SK-N-SH (cell line): ENCODE data around the gene ITGAE. TPM values are rescaled to one million over a fixed set of nuclear protein-coding genes. Genes with fewer than 3 reads are reported as not detected.

Source experiments
- CTCF ChIA-PET: fragments of 300-600, 350-600 bp; formaldehyde crosslinking; extraction: SDS; loops from one replicate; lab custom pipeline; 2021; lab: Yijun Ruan, JAX
- POLR2A ChIA-PET: fragments of 350-600 bp; sonication (Branson Sonifier 250); formaldehyde crosslinking; extraction: SDS; loops from one replicate; lab custom pipeline; 2020; ENCODE audit warnings: antibody characterized with exemption, inconsistent platforms; lab: Yijun Ruan, JAX
- DNase-seq: peaks from one replicate; pipeline ENCODE4 v3.0.0; 2012
- H2AFZ ChIP-seq: fragments of 200-600 bp; sonication (generic); 2 replicates; pipeline ENCODE4 v1.8.1; 2016; ENCODE audit warnings: antibody characterized with exemption, mild to moderate bottlenecking, low read depth
- H3F3A ChIP-seq: fragments of 200-600 bp; sonication (generic); replicated peaks from 2 replicates; pipeline ENCODE3; 2016; ENCODE audit warnings: antibody characterized with exemption, mild to moderate bottlenecking; ENCODE audit not compliant: insufficient read depth
- H3K27ac ChIP-seq, 2 experiments: fragments of 200-500 bp in 1 of 2; fragments of 200-600 bp in 1 of 2; sonication (Bioruptor generic) in 1 of 2; sonication (generic), shearing (Covaris generic) in 1 of 2; 2 replicates each; pipeline versions ENCODE4 v1.5.1 to v1.6.1; 2014 to 2016; ENCODE audit warnings: low read depth in 2 of 2, inconsistent platforms in 1 of 2, low read length in 1 of 2, mild to moderate bottlenecking in 1 of 2, mixed read lengths in 1 of 2
- H3K27me3 ChIP-seq: fragments of 200-600 bp; sonication (generic), shearing (Covaris generic); 2 replicates; pipeline ENCODE4 v1.6.1; 2016; ENCODE audit warnings: mixed run types; ENCODE audit not compliant: insufficient read depth
- H3K36me3 ChIP-seq, 2 experiments: fragments of 200-500 bp in 1 of 2; fragments of 200-600 bp in 1 of 2; sonication (Bioruptor generic) in 1 of 2; sonication (generic) in 1 of 2; replicated peaks in 1 of 2; 2 replicates each; pipeline versions ENCODE3 to v1.5.1; 2014 to 2016; ENCODE audit warnings: low read length in 1 of 2, mild to moderate bottlenecking in 1 of 2; ENCODE audit not compliant: insufficient read depth in 2 of 2, control insufficient read depth in 1 of 2
- H3K4me1 ChIP-seq, 2 experiments: fragments of 200-500 bp in 1 of 2; fragments of 200-600 bp in 1 of 2; sonication (Bioruptor generic) in 1 of 2; sonication (generic), shearing (Covaris generic) in 1 of 2; 2 replicates each; pipeline versions ENCODE4 v1.5.1 to v1.6.1; 2014 to 2016; ENCODE audit warnings: low read depth in 1 of 2, low read length in 1 of 2, mixed run types in 1 of 2; ENCODE audit not compliant: insufficient read depth in 2 of 2, control insufficient read depth in 1 of 2
- H3K4me2 ChIP-seq: fragments of 200-600 bp; sonication (generic), shearing (Covaris generic); 2 replicates; pipeline ENCODE4 v1.6.1; 2017; ENCODE audit warnings: mixed run types
- H3K4me3 ChIP-seq, 2 experiments: fragments of 200-500 bp in 1 of 2; fragments of 200-600 bp in 1 of 2; sonication (Bioruptor generic) in 1 of 2; sonication (generic), shearing (Covaris generic) in 1 of 2; 2 replicates each; pipeline versions ENCODE4 v1.5.1 to v1.8.1; 2014 to 2016; ENCODE audit warnings: low read depth in 2 of 2, inconsistent platforms in 1 of 2, low read length in 1 of 2, mild to moderate bottlenecking in 1 of 2, mixed read lengths in 1 of 2, moderate library complexity in 1 of 2
- H3K79me2 ChIP-seq: fragments of 200-600 bp; sonication (generic); 2 replicates; pipeline ENCODE4 v1.8.1; 2017; ENCODE audit warnings: mild to moderate bottlenecking; ENCODE audit not compliant: insufficient read depth
- H3K9ac ChIP-seq: fragments of 200-600 bp; sonication (generic); 2 replicates; pipeline ENCODE4 v1.6.1; 2017; ENCODE audit warnings: mixed run types
- H3K9me2 ChIP-seq: fragments of 200-600 bp; sonication (generic); 2 replicates; pipeline ENCODE4 v1.6.1; 2017; ENCODE audit warnings: mixed run types
- H3K9me3 ChIP-seq: fragments of 200-600 bp; sonication (generic); 2 replicates; pipeline ENCODE4 v1.6.1; 2017; ENCODE audit warnings: mixed run types, mild to moderate bottlenecking, moderate library complexity
- H4K20me1 ChIP-seq: fragments of 200-600 bp; sonication (generic); 2 replicates; pipeline ENCODE4 v1.6.1; 2017; ENCODE audit warnings: mild to moderate bottlenecking, mixed run types; ENCODE audit not compliant: insufficient read depth
- ELF1 ChIP-seq: IDR thresholded peaks from 2 replicates; pipeline ENCODE4 v1.4.0; 2012
- FOXM1 ChIP-seq: IDR thresholded peaks from 2 replicates; pipeline ENCODE4 v1.4.0; 2012; ENCODE audit warnings: low read depth, mild to moderate bottlenecking
- MXI1 ChIP-seq: IDR thresholded peaks from 2 replicates; pipeline ENCODE4 v1.6.1; 2012; ENCODE audit warnings: mild to moderate bottlenecking, low read depth, low read length, improper control_type of control experiment
- NFIC ChIP-seq: IDR thresholded peaks from 2 replicates; pipeline ENCODE4 v1.4.0; 2012; ENCODE audit warnings: borderline replicate concordance
- NRF1 ChIP-seq: IDR thresholded peaks from 2 replicates; pipeline ENCODE4 v1.6.1; 2012; ENCODE audit warnings: low read depth, mild to moderate bottlenecking, low read length
- RXRA ChIP-seq: IDR thresholded peaks from 2 replicates; pipeline ENCODE4 v1.4.0; 2012; ENCODE audit warnings: low read depth, mild to moderate bottlenecking, borderline replicate concordance
- SIN3A ChIP-seq: IDR thresholded peaks from 2 replicates; pipeline ENCODE4 v1.6.1; 2012; ENCODE audit warnings: low read depth, mild to moderate bottlenecking, low read length, moderate library complexity, borderline replicate concordance
- TCF12 ChIP-seq: IDR thresholded peaks from 2 replicates; pipeline ENCODE4 v1.4.0; 2012
- TEAD4 ChIP-seq: IDR thresholded peaks from 2 replicates; pipeline ENCODE4 v1.4.0; 2012; ENCODE audit warnings: mild to moderate bottlenecking, borderline replicate concordance; ENCODE audit not compliant: insufficient read depth
- USF1 ChIP-seq: IDR thresholded peaks from 2 replicates; pipeline ENCODE4 v1.4.0; 2012; ENCODE audit warnings: low read depth, borderline replicate concordance
- YY1 ChIP-seq: IDR thresholded peaks from 2 replicates; pipeline ENCODE4 v1.4.0; 2012; ENCODE audit warnings: low read depth, mild to moderate bottlenecking
- WGBS: methylation state at CpG from one replicate; pipeline ENCODE4 v1.1.6; 2017; ENCODE audit warnings: low lambda C conversion rate; 5-methylcytosine and 5-hydroxymethylcytosine counted together
- polyA plus RNA-seq, 3 experiments: library from polyadenylated mRNA; depleted of rRNA; stranded (reverse); fragments of >200 nt; gene quantifications; 2 replicates each; pipeline ENCODE4 v1.2.3, GENCODE V29; 2012
- TF ChIP-seq, protein P1 (sequence below): IDR thresholded peaks from 2 replicates; pipeline ENCODE4; 2012
- TF ChIP-seq, protein P2 (sequence below): fragments of 150-350 bp; IDR thresholded peaks from 2 replicates; pipeline ENCODE4 v1.6.1; 2017; ENCODE audit warnings: antibody characterized with exemption, low read length, low read depth, borderline replicate concordance

ITGAE gene
- polyA plus RNA-seq, 1 of the 3 experiments (the other 2 are of a cell fraction): 56.7 TPM

DNA sequence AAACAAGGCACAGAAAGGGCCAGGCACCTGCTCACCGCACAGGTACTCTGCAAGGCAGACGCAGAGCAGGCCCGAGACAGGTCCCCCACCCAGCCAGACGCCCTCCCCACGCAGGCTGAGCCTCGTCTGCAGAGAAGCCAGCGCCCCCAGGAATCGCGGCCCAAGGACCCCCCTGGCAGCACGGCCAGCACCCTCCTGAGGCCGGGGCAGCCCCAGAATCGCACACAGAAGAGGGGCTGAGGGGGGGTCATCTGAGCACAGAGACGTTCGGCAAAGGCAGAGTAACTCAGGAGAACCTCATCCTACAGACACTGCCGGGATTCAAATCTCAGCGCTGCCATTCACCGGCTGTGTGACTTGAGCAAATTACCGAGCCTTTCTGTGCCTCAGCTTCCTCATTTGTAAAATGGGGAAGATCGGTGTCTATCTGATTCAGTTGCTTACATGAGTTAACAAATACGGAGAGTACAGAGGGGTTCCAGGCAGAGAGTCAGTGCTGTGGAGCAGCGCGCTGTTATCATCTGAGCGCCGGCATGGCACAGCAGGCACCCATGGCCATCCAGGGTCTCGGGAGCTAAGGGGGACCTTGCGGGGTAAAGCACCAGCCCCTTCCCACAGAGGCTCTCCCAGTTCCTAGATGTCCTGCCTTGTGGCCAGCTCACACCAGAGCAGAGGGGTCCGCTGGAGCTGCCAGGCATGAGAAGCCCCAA is 122.0 kb downstream of the ITGAE start:
- Histone ChIP-seq H3K27ac (no peak overlapping the region), H3K4me3 (no peak overlapping the region), H3K9me2 (no peaks in the 10 kb centered on the region), H3K9me3 (no peaks in the 10 kb centered on the region), H3K27me3 (no peaks in the 10 kb centered on the region), H3K79me2 (no peaks in the 10 kb centered on the region), H3F3A (no peaks in the 10 kb centered on the region), H3K4me2 (no peak overlapping the region), H3K9ac (no peak overlapping the region), H3K36me3 (no peaks in the 10 kb centered on the region), H3K4me1 (no peaks in the 10 kb centered on the region), H4K20me1 (no peaks in the 10 kb centered on the region), H2AFZ (no peak overlapping the region)
- DNase-seq: no peak
- ChIA-PET POLR2A (no interaction called here), CTCF (interaction anchor here (1.0 kb wide), 1 partner anchor 44 kb away, joined by 3 read pairs; no protein-coding TSS in a partner anchor)
- TF ChIP-seq, protein P1, sequence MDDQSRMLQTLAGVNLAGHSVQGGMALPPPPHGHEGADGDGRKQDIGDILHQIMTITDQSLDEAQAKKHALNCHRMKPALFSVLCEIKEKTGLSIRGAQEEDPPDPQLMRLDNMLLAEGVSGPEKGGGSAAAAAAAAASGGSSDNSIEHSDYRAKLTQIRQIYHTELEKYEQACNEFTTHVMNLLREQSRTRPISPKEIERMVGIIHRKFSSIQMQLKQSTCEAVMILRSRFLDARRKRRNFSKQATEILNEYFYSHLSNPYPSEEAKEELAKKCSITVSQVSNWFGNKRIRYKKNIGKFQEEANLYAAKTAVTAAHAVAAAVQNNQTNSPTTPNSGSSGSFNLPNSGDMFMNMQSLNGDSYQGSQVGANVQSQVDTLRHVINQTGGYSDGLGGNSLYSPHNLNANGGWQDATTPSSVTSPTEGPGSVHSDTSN: no peak
- no peak for TF ChIP-seq MXI1
- no peak for TF ChIP-seq SIN3A
- TF ChIP-seq, protein P2, sequence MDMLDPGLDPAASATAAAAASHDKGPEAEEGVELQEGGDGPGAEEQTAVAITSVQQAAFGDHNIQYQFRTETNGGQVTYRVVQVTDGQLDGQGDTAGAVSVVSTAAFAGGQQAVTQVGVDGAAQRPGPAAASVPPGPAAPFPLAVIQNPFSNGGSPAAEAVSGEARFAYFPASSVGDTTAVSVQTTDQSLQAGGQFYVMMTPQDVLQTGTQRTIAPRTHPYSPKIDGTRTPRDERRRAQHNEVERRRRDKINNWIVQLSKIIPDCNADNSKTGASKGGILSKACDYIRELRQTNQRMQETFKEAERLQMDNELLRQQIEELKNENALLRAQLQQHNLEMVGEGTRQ: no peak
- no peak for TF ChIP-seq TCF12
- 88% methylated on average over 20 of the region's 27 CpGs for WGBS

GRCh38 chr17:3678095-3678820 is 122.7 kb downstream of the ITGAE start:
- Histone ChIP-seq H3K9me2 (no peaks in the 10 kb centered on the region), H3K27me3 (no peaks in the 10 kb centered on the region), H3K4me2 (no peak overlapping the region), H3K9me3 (no peaks in the 10 kb centered on the region), H2AFZ (no peak overlapping the region), H4K20me1 (no peaks in the 10 kb centered on the region), H3K36me3 (no peaks in the 10 kb centered on the region), H3K4me3 (no peak overlapping the region), H3F3A (no peaks in the 10 kb centered on the region), H3K4me1 (no peaks in the 10 kb centered on the region), H3K79me2 (no peaks in the 10 kb centered on the region), H3K9ac (no peak overlapping the region), H3K27ac (no peak overlapping the region)
- ChIA-PET CTCF (interaction anchor here (1.0 kb wide), 1 partner anchor 45 kb away, joined by 3 read pairs; no protein-coding TSS in a partner anchor), POLR2A (interaction anchor here (0.6 kb wide), 1 partner anchor 56 kb away, joined by 3 read pairs; no protein-coding TSS in a partner anchor)
- TF ChIP-seq NFIC: no peak
- no peak for TF ChIP-seq ELF1
- no peak for TF ChIP-seq MXI1
- TF ChIP-seq RXRA: no peak
- no peak for TF ChIP-seq TEAD4
- no peak for TF ChIP-seq FOXM1
- no peak for TF ChIP-seq USF1
- TF ChIP-seq, protein P1: no peak
- TF ChIP-seq YY1: no peak
- no peak for TF ChIP-seq NRF1
- DNase-seq: no peak
- 70% methylated on average over 15 of the region's 16 CpGs for WGBS
